ENCODE measurements around the gene PPM1H. TPM values are rescaled to one million over a fixed set of nuclear protein-coding genes. Genes with fewer than 3 reads are reported as not detected.

Gene PPM1H
- total and polyA plus RNA-seq, 2 of the 8 experiments (the other 6 are each of a cell fraction or from before 2014, with no cell fraction given) = 16.4 to 36.1 TPM

DNA sequence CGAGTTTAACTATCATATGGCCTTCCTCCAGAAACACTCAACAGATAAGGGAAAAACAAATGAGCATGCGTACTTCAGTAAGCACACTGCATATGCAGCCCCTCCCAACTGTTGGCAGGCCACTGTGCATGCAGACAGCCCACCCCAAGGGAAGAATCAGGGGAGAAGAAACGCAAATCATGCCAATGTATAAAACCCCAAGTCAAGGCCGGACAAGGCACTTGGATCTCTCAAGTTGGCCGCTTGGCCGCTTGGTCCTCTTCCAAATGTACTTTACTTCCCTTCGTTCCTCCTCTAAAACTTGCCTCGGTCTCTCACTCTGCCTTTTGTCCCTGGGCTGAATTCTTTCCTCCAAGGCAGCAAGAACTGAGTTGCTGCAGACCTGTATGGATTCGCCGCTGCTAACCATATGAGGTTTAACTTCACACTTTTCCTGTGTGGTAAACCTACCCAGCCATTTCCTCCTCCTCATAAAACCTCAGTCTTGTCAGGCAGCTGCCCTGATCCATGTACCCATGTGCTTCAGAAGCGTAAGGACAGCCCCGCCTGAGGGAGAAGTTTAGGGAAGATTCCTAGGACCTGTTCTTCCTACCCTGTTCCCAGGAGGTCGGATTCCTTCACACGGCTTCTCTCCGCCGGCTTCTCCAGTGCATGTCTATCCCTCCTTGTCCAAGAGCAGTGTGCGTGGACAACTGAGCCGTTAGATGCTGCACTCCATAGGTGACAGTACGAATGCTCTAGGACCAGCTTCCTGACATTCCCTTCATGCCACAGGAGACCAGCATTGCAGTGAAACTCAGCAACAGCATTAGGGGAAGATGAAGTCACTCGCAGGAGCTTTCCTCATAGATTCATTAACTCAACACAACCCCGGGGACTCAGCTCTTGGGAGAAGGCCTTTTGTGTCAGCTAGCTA, 280.4 kb downstream of the PPM1H start (continued):
- TF ChIP-seq ASH2L (IDR thresholded peaks at IDR 0.05; ENCODE audit: low read length) = no peak
- TF ChIP-seq CEBPB (IDR thresholded peaks at IDR 0.05; ENCODE audit: low read depth, low read length) = no peak
- no peak for TF ChIP-seq CHD1 (IDR thresholded peaks at IDR 0.05; ENCODE audit: low read depth, low read length)
- TF ChIP-seq YY1 (IDR thresholded peaks at IDR 0.05; ENCODE audit: low read depth, low read length) = no peak
